A673 (cell line): Measurements from ENCODE around the gene TMEFF2. TPM values are rescaled to one million over a fixed set of nuclear protein-coding genes. Genes with fewer than 3 reads are reported as not detected.

Experiments
- BruUV-seq: library from RNA; stranded (reverse); fragments of 400-500 nt; replicated peaks from 2 replicates; lab custom pipeline; 2021; lab: Mats Ljungman, UMichigan
- CTCF ChIA-PET: fragments of 300-600 bp; sonication (Branson Sonifier 250); formaldehyde crosslinking; loops from one replicate; lab custom pipeline; 2022; ENCODE audit warnings: antibody characterized with exemption; lab: Charles Lee
- POLR2A ChIA-PET: fragments of 300-600 bp; sonication (Branson Sonifier 250); formaldehyde crosslinking; loops from one replicate; lab custom pipeline; 2022; ENCODE audit warnings: antibody characterized with exemption; ENCODE audit not compliant: low non-redundant PET; lab: Charles Lee
- DNase-seq: peaks from one replicate; pipeline ENCODE4 v3.0.0-alpha.2; 2015; ENCODE audit warnings: low spot score
- H3K27ac ChIP-seq: fragments of 200-600 bp; sonication (generic); 2 replicates; pipeline ENCODE4 v1.5.1; 2016; ENCODE audit warnings: mixed run types, low read depth, mild to moderate bottlenecking, mixed read lengths, antibody characterized with exemption, low read length; ENCODE audit not compliant: poor library complexity, severe bottlenecking
- H3K27me3 ChIP-seq: fragments of 200-600 bp; sonication (generic); replicated peaks from 2 replicates; pipeline ENCODE4 v1.6.1; 2017; ENCODE audit warnings: mixed run types, low read depth, mild to moderate bottlenecking, mixed read lengths, antibody characterized with exemption, low read length; ENCODE audit not compliant: insufficient read depth, poor library complexity
- H3K36me3 ChIP-seq: fragments of 200-600 bp; sonication (generic); 2 replicates; pipeline ENCODE4 v1.6.1; 2016; ENCODE audit warnings: mixed run types, mild to moderate bottlenecking, mixed read lengths, antibody characterized with exemption, low read length; ENCODE audit not compliant: insufficient read depth, poor library complexity, severe bottlenecking
- H3K4me1 ChIP-seq: fragments of 200-600 bp; sonication (generic); 2 replicates; pipeline ENCODE4 v1.6.1; 2017; ENCODE audit warnings: mixed run types, mild to moderate bottlenecking, mixed read lengths, antibody characterized with exemption, low read length; ENCODE audit not compliant: insufficient read depth, poor library complexity, severe bottlenecking
- H3K4me3 ChIP-seq: fragments of 200-600 bp; sonication (generic); 2 replicates; pipeline ENCODE4 v1.5.1; 2016; ENCODE audit warnings: low read depth, mixed run types, mild to moderate bottlenecking, mixed read lengths, low read length; ENCODE audit not compliant: poor library complexity, severe bottlenecking
- H3K9me3 ChIP-seq: fragments of 200-600 bp; sonication (generic); 2 replicates; pipeline ENCODE4 v1.6.1; 2016; ENCODE audit warnings: mixed run types, low read depth, mild to moderate bottlenecking, mixed read lengths, antibody characterized with exemption, low read length; ENCODE audit not compliant: poor library complexity, severe bottlenecking
- EZH2 ChIP-seq: fragments of 200-600 bp; sonication (generic); IDR thresholded peaks from 2 replicates; pipeline ENCODE4 v1.6.1; 2017; ENCODE audit warnings: borderline replicate concordance, low read depth, mild to moderate bottlenecking, mixed read lengths, antibody characterized with exemption, low read length; ENCODE audit not compliant: poor library complexity, severe bottlenecking
- intact Hi-C: fragments of 100-400 bp; cut with micrococcal nuclease; formaldehyde crosslinking; loops from one replicate; pipeline ENCODE4 v1.10.0; 2022; ENCODE audit not compliant: unreplicated experiment
- total RNA-seq: library from RNA; stranded (reverse); gene quantifications from 2 replicates; pipeline ENCODE4 v1.2.3, GENCODE V29; 2021
- TF ChIP-seq, protein P1 (sequence below): fragments of 300-800, 200-600 bp; sonication (generic); conservative IDR thresholded peaks from 2 replicates; pipeline ENCODE4 v1.5.1; 2017; ENCODE audit warnings: low read depth, mild to moderate bottlenecking, antibody characterized with exemption, low read length, moderate library complexity, mixed read lengths

Gene TMEFF2
- total RNA-seq, 1 experiment from 2014 or later, result 7.0 TPM

DNA sequence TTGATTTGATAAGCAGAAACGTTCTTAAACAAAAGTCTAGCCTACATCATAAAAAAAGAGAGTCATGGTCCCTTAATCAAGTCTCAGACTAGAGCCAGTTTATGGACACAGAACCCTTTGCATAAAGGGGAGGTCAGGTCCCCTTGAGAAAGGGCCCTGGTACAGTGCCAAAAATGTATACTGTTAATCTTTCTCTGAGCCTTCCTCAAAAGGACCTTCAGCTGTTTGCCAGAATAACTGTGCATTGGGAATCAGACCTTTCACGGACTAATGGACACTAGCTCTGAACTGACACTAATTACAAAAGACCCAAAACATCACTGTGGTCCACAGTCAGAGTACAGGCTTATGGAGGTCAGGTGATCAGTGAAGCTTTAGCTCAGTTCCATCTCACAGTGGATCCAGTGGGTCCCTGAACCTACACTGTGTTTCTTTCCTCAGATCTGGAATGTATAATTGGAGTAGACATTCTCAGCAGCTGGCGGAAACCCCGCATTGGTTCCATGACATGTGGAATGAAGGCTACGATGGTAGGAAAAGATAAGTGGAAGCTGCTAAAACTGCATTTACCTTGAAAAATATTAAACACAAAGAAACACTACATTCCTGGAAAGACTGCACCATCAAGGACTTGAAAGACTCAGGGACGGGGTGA lies 151.4 kb downstream of the TMEFF2 start:
- Histone ChIP-seq H3K9me3 (no peaks in the 10 kb centered on the region), H3K27ac (no peak overlapping the region), H3K27me3 (no peaks in the 10 kb centered on the region), H3K4me1 (no peaks in the 10 kb centered on the region), H3K36me3 (no peaks in the 10 kb centered on the region), H3K4me3 (no peak overlapping the region)
- intact Hi-C loops, result no loop called here
- BruUV-seq, result no TSS peak
- DNase-seq, result no peak
- ChIA-PET CTCF (no interaction called here), POLR2A (no interaction called here)
- TF ChIP-seq EZH2, result no peak
- TF ChIP-seq, protein P1, sequence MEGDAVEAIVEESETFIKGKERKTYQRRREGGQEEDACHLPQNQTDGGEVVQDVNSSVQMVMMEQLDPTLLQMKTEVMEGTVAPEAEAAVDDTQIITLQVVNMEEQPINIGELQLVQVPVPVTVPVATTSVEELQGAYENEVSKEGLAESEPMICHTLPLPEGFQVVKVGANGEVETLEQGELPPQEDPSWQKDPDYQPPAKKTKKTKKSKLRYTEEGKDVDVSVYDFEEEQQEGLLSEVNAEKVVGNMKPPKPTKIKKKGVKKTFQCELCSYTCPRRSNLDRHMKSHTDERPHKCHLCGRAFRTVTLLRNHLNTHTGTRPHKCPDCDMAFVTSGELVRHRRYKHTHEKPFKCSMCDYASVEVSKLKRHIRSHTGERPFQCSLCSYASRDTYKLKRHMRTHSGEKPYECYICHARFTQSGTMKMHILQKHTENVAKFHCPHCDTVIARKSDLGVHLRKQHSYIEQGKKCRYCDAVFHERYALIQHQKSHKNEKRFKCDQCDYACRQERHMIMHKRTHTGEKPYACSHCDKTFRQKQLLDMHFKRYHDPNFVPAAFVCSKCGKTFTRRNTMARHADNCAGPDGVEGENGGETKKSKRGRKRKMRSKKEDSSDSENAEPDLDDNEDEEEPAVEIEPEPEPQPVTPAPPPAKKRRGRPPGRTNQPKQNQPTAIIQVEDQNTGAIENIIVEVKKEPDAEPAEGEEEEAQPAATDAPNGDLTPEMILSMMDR, result no peak

DNA sequence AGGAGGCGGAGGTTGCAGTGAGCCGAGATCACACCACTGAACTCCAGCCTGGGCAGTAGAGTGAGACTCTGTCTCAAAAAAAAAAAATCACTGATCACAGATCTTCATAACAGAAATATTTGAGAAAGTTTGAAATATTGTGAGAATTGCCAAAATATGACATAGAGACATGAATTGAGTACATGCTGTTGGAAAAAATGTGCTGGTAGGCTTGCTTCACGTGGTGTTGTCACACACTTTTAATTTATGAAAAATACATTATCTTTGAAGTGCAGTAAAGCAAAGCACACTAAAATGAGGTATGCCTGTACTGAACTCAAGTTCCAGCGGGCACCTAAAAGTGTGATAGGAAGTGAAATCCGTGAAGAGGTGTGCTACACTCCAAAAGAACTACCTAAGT lies 152.6 kb downstream of the TMEFF2 start:
- BruUV-seq, result no TSS peak
- Histone ChIP-seq H3K4me3 (no peak overlapping the region), H3K9me3 (no peaks in the 10 kb centered on the region), H3K36me3 (no peaks in the 10 kb centered on the region), H3K4me1 (no peaks in the 10 kb centered on the region), H3K27me3 (no peaks in the 10 kb centered on the region), H3K27ac (no peak overlapping the region)
- TF ChIP-seq, protein P1, result no peak
- no peak for TF ChIP-seq EZH2
- no peak for DNase-seq
- CTCF ChIA-PET, result no interaction called here
- intact Hi-C loops, result no loop called here
- POLR2A ChIA-PET, result no interaction called here

DNA sequence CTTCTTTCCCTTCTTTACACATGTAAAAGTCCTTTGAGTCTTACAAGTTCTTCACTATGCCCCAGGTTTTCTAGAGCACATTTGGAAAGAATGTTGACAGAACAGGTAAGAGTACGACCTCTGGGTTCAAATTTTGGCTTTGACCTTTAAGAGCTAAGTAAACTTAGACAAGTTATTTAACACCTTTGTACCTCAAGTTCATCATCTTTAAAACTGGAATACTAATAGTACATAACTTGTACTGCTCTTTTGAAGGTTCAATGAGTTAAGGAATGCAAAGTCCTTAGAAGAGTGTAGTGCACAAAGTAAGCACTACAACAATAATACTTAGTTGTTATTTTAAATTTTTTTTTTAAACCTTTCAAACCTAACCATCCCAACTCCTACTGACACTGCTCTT lies 156.6 kb downstream of the TMEFF2 start:
- DNase-seq, result no peak
- CTCF ChIA-PET, result no interaction called here
- no peak for TF ChIP-seq EZH2
- TF ChIP-seq, protein P1, result no peak
- Histone ChIP-seq H3K27ac (no peak overlapping the region), H3K4me1 (peaks cover 9% of the 10 kb centered on the region), H3K27me3 (no peaks in the 10 kb centered on the region), H3K4me3 (no peak overlapping the region), H3K36me3 (no peaks in the 10 kb centered on the region), H3K9me3 (no peaks in the 10 kb centered on the region)
- intact Hi-C loops, result no loop called here
- POLR2A ChIA-PET, result no interaction called here
- BruUV-seq, result no TSS peak
